SK-N-DZ (cell line): ENCODE measurements around the gene LRP8.
A peak's percentile ranks its signal among the peaks of the same experiment; 100 is the strongest.
"Not testable (repeated sequence)": the region's sequence is repeated elsewhere in the genome, so short reads cannot be mapped to it uniquely, and the experiment has no call there.

ENCODE experiments used
- DNase-seq: peaks from one replicate; pipeline ENCODE4 v3.0.0-alpha.2; 2015; ENCODE audit warnings: low spot score

Gene LRP8

GRCh38 chr1:53218201-53218600, 109.7 kb downstream of the LRP8 start:
- no peak for DNase-seq

- no peak for DNase-seq
Measured at GRCh38 chr1:53214376-53214940, 113.4 kb downstream of the LRP8 start.

- DNase-seq, result no peak
Measured at GRCh38 chr1:53210954-53211353, 116.9 kb downstream of the LRP8 start.

- no peak for DNase-seq
Measured at GRCh38 chr1:53210352-53210751, 117.5 kb downstream of the LRP8 start.

- DNase-seq, result no peak
Measured at GRCh38 chr1:53207726-53208125, 120.1 kb downstream of the LRP8 start.

- DNase-seq, result no peak
Measured at GRCh38 chr1:53206735-53207379, 121.0 kb downstream of the LRP8 start.

- not testable (repeated sequence) for DNase-seq
Measured at GRCh38 chr1:53206083-53206685, 121.7 kb downstream of the LRP8 start.

GRCh38 chr1:53205496-53205895, 122.4 kb downstream of the LRP8 start:
- not testable (repeated sequence) for DNase-seq

GRCh38 chr1:53203466-53203865, 124.4 kb downstream of the LRP8 start:
- DNase-seq, result no peak

GRCh38 chr1:53198241-53198651, 129.6 kb downstream of the LRP8 start:
- DNase-seq, result peak; percentile 31

GRCh38 chr1:53197291-53198200, 130.3 kb downstream of the LRP8 start:
- DNase-seq, result no peak

GRCh38 chr1:53196485-53197290, 131.2 kb downstream of the LRP8 start, which contains the start of gene CPT2:
TSS of gene CPT2 (plus strand) at chr1:53196824. CDS start at chr1:53196944, 120 bp downstream.
- peak; percentile 89 for DNase-seq

- DNase-seq, result no peak
Measured at GRCh38 chr1:53196017-53196484, 131.8 kb downstream of the LRP8 start.

GRCh38 chr1:53195246-53196016, 132.4 kb downstream of the LRP8 start:
- no peak for DNase-seq
